A673 (cell line): ENCODE results near the gene ZNF490.

Experiments
- CTCF ChIP-seq: fragments of 300-800, 200-600 bp; sonication (generic); conservative IDR thresholded peaks from 2 replicates; pipeline ENCODE4 v1.5.1; 2017; ENCODE audit warnings: low read depth, mild to moderate bottlenecking, antibody characterized with exemption, low read length, moderate library complexity, mixed read lengths
- EZH2 ChIP-seq: fragments of 200-600 bp; sonication (generic); IDR thresholded peaks from 2 replicates; pipeline ENCODE4 v1.6.1; 2017; ENCODE audit warnings: borderline replicate concordance, low read depth, mild to moderate bottlenecking, mixed read lengths, antibody characterized with exemption, low read length; ENCODE audit not compliant: poor library complexity, severe bottlenecking

DNA sequence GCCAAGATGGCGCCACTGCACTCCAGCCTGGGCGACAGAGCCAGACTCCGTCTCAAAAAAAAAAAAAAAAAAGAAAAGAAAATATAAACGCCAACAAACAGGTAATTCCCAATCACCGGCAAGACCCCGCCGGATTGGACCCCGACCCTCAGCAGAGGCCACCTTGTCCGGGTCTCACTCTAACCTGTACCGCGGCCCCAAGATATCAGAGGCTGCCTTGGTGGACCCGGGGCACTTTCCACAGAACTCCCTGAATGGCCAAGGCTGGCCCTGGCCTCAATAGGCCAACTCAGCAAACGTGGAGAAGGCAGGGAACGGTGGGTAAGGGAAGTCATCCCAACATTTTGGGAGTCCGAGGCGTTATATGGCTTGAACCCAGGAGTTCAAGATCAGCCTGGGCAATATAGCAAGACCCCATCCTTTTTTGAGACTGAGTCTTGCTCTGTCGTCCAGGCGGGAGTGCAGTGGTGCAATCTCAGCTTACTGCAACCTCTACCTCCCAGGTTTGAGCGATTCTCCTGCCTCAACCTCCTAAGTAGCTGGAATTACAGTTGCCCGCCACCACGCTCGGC, 28.1 kb upstream of the ZNF490 start:
- no peak for TF ChIP-seq CTCF
- TF ChIP-seq EZH2: no peak
